SK-N-SH treated with all-trans-retinoic acid at 6 μM for 48 hours (cell line): ENCODE data around the gene HSD17B11.

ENCODE experiments used
- ARNTL ChIP-seq: fragments of 450-650 bp; formaldehyde crosslinking; IDR thresholded peaks from 2 replicates; pipeline ENCODE4 v1.5.0; 2020; ENCODE audit warnings: low read depth, mild to moderate bottlenecking, moderate library complexity, borderline replicate concordance
- CSDC2 ChIP-seq: fragments of 250-450 bp; sonication (Bioruptor Pico); IDR thresholded peaks from 2 replicates; pipeline ENCODE4 v1.5.0; 2020; ENCODE audit warnings: mild to moderate bottlenecking, moderate library complexity
- ESRRG ChIP-seq: fragments of 250-450 bp; sonication (Bioruptor Pico); IDR thresholded peaks from 2 replicates; pipeline ENCODE4 v1.6.1; 2021; ENCODE audit warnings: mild to moderate bottlenecking
- RARB ChIP-seq: fragments of 250-450 bp; sonication (Bioruptor Pico); IDR thresholded peaks from 2 replicates; pipeline ENCODE4 v1.8.0; 2021; ENCODE audit warnings: mild to moderate bottlenecking, moderate library complexity
- TCF4 ChIP-seq: fragments of 250-450 bp; sonication (Bioruptor Pico); IDR thresholded peaks from 2 replicates; pipeline ENCODE4 v1.8.0; 2021; ENCODE audit warnings: mild to moderate bottlenecking, moderate library complexity, borderline replicate concordance
- TOX ChIP-seq: fragments of 250-450 bp; sonication (Bioruptor Pico); IDR thresholded peaks from 2 replicates; pipeline ENCODE4 v1.8.0; 2021; ENCODE audit warnings: mild to moderate bottlenecking, moderate library complexity, borderline replicate concordance
- ZC3H10 ChIP-seq: fragments of 250-450 bp; sonication (Bioruptor Pico); IDR thresholded peaks from 2 replicates; pipeline ENCODE4 v1.5.1; 2021; ENCODE audit warnings: mild to moderate bottlenecking, moderate library complexity
- ZFP3 ChIP-seq: fragments of 250-450 bp; sonication (Bioruptor Pico); IDR thresholded peaks from 2 replicates; pipeline ENCODE4 v1.5.0; 2020; ENCODE audit warnings: mild to moderate bottlenecking, moderate library complexity
- ZFP30 ChIP-seq: fragments of 450-650 bp; formaldehyde crosslinking; IDR thresholded peaks from 2 replicates; pipeline ENCODE4 v1.5.0; 2022; ENCODE audit warnings: mild to moderate bottlenecking, moderate library complexity
- ZNF565 ChIP-seq: fragments of 450-650 bp; formaldehyde crosslinking; conservative IDR thresholded peaks from 2 replicates; pipeline ENCODE4 v1.5.0; 2020; ENCODE audit warnings: low read depth, mild to moderate bottlenecking, moderate library complexity
- TF ChIP-seq, protein P1 (sequence below): fragments of 250-450 bp; sonication (Bioruptor Pico); IDR thresholded peaks from 2 replicates; pipeline ENCODE4 v1.5.1; 2021; ENCODE audit warnings: mild to moderate bottlenecking, moderate library complexity
- TF ChIP-seq, protein P2 (sequence below): fragments of 250-450 bp; sonication (Bioruptor Pico); IDR thresholded peaks from 2 replicates; pipeline ENCODE4 v1.8.0; 2020; ENCODE audit warnings: mild to moderate bottlenecking, moderate library complexity, borderline replicate concordance

DNA sequence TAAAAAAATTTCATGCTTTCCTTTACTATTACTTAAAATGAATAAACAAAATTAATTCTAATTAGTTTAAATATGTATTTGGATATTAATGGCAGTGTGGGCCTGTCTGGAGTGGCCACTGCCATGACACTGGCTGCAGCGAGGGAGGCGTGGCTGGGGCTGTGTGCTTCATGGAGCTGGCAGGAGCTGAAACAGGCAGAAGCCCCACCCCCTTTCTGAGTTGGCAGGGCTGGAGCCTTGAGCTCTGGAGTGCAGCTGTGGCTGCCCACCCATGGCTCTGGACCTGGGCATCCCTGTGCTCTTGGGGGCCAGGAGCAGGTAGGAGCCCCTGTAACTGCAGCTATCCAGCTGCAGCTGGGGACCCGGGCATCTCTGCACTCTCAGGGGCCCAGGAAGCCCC lies 8.2 kb upstream of the HSD17B11 start:
- TF ChIP-seq, protein P1, sequence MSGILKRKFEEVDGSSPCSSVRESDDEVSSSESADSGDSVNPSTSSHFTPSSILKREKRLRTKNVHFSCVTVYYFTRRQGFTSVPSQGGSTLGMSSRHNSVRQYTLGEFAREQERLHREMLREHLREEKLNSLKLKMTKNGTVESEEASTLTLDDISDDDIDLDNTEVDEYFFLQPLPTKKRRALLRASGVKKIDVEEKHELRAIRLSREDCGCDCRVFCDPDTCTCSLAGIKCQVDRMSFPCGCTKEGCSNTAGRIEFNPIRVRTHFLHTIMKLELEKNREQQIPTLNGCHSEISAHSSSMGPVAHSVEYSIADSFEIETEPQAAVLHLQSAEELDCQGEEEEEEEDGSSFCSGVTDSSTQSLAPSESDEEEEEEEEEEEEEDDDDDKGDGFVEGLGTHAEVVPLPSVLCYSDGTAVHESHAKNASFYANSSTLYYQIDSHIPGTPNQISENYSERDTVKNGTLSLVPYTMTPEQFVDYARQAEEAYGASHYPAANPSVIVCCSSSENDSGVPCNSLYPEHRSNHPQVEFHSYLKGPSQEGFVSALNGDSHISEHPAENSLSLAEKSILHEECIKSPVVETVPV (CRISPR knock-in tag), result no peak
- TF ChIP-seq, protein P2, sequence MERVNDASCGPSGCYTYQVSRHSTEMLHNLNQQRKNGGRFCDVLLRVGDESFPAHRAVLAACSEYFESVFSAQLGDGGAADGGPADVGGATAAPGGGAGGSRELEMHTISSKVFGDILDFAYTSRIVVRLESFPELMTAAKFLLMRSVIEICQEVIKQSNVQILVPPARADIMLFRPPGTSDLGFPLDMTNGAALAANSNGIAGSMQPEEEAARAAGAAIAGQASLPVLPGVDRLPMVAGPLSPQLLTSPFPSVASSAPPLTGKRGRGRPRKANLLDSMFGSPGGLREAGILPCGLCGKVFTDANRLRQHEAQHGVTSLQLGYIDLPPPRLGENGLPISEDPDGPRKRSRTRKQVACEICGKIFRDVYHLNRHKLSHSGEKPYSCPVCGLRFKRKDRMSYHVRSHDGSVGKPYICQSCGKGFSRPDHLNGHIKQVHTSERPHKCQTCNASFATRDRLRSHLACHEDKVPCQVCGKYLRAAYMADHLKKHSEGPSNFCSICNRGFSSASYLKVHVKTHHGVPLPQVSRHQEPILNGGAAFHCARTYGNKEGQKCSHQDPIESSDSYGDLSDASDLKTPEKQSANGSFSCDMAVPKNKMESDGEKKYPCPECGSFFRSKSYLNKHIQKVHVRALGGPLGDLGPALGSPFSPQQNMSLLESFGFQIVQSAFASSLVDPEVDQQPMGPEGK, result no peak
- TF ChIP-seq ESRRG (CRISPR knock-in tag), result no peak
- TF ChIP-seq RARB (CRISPR knock-in tag), result no peak
- no peak for TF ChIP-seq ZC3H10
- TF ChIP-seq ZNF565, result no peak
- TF ChIP-seq TOX, result no peak
- TF ChIP-seq TCF4 (CRISPR knock-in tag), result no peak
- no peak for TF ChIP-seq ZFP3 (CRISPR knock-in tag)
- TF ChIP-seq ZFP30 (CRISPR knock-in tag), result no peak
- no peak for TF ChIP-seq ARNTL (CRISPR knock-in tag)
- TF ChIP-seq CSDC2 (CRISPR knock-in tag), result no peak
